ENCODE results near the gene NLRP6. TPM values are rescaled to one million over a fixed set of nuclear protein-coding genes. Genes with fewer than 3 reads are reported as not detected.
"Not testable (repeated sequence)": the region's sequence is repeated elsewhere in the genome, so short reads cannot be mapped to it uniquely, and the experiment has no call there.

NLRP6 gene
- total RNA-seq, 2 donors from 2014 or later: 0.19 to 0.20 TPM

DNA sequence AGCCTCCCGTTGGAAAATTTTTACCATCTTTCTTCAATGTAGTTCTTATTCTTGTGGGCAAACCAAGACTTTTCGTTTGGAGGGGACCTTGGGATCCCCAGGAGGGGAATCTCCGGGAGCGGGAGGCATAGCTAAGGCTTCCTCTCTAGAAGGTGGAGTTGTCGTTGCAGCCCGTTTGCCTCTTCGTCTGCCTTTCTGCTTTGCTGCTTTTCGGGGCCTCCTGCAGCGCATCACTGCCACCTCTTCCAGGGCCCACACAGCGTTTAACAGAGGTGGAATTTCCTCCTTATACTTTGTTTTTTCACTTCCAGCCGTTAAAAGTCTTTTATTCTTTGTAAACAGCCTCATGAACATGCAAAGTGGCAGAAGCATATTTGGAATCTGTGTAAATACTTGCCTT is 45.9 kb downstream of the NLRP6 start:
- no peak overlapping the region for H3K4me3 ChIP-seq

DNA sequence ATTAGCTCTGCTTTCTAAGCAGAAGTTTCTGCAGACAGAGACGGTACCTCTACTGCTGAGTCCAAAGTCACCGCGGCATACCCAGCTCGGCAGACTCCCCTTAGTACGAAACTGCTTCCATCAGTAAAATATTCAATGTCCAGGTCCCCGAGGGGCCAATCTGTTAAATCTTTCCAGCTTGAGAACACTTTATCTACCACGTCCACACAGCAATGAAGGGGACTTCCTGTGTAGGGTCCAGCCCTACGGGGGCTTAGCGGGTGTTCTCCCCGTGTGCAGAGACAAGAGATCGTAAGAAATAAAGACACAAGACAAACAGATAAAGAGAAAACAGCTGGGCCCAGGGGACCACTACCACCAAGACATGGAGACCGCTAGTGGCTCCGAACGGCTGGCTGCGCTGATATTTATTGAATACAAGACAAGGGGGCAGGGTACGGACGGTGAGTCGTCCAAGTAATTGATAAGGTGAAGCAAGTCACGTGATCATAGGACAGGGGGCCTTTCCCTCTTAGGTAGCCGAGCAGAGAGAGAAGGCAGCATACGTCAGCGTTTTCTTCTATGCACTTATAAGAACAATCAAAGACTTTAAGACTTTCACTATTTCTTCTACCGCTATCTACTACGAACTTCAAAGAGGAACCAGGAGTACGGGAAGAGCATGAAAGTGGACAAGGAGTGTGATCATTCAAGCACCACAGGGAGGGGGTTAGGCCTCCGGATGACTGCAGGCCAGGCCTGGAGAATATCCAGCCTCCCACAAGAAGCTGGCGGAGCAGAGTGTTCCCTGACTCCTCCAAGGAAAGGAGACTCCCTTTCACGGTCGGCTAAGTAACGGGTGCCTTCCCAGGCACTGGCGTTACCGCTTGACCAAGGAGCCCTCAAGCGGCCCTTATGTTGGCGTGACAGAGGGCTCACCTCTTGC is 46.6 kb downstream of the NLRP6 start:
- peaks cover 0 to 38% of the 10 kb centered on the region in 2 donors for H3K4me1 ChIP-seq
- H3K4me3 ChIP-seq; DNase-seq (ENCODE audit: low spot score); H3K36me3 ChIP-seq; H3K9me3 ChIP-seq; H3K27me3 ChIP-seq: not testable (repeated sequence)
- H3K27ac ChIP-seq: peak overlapping the region; percentile 87 to 90

More for the DNA sequence above, 45.9 kb downstream of the NLRP6 start:
- Histone ChIP-seq H3K36me3 (peaks cover 3% of the 10 kb centered on the region), H3K27me3 (no peaks in the 10 kb centered on the region), H3K4me1 (peaks cover 0 to 38% of the 10 kb centered on the region in 2 donors), H3K27ac (peak overlapping the region; percentile 87 to 90), H3K9me3 (no peaks in the 10 kb centered on the region)
- TF ChIP-seq, protein P1, sequence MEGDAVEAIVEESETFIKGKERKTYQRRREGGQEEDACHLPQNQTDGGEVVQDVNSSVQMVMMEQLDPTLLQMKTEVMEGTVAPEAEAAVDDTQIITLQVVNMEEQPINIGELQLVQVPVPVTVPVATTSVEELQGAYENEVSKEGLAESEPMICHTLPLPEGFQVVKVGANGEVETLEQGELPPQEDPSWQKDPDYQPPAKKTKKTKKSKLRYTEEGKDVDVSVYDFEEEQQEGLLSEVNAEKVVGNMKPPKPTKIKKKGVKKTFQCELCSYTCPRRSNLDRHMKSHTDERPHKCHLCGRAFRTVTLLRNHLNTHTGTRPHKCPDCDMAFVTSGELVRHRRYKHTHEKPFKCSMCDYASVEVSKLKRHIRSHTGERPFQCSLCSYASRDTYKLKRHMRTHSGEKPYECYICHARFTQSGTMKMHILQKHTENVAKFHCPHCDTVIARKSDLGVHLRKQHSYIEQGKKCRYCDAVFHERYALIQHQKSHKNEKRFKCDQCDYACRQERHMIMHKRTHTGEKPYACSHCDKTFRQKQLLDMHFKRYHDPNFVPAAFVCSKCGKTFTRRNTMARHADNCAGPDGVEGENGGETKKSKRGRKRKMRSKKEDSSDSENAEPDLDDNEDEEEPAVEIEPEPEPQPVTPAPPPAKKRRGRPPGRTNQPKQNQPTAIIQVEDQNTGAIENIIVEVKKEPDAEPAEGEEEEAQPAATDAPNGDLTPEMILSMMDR (IDR thresholded peaks at IDR 0.05): no peak
- DNase-seq (ENCODE audit: low spot score): no peak

- H3K9me3 ChIP-seq: no peaks in the 10 kb centered on the region
- peak overlapping the region in 1 of 2 donors; percentile 5 for H3K4me3 ChIP-seq
- H3K27me3 ChIP-seq: no peaks in the 10 kb centered on the region
- H3K27ac ChIP-seq: peak overlapping the region; percentile 87 to 90
- peaks cover 0 to 38% of the 10 kb centered on the region in 2 donors for H3K4me1 ChIP-seq
- no peaks in the 10 kb centered on the region for H3K36me3 ChIP-seq
- TF ChIP-seq, protein P1 (IDR thresholded peaks at IDR 0.05): no peak
- DNase-seq (ENCODE audit: low spot score): no peak
These were observed 47.8 kb downstream of the NLRP6 start for GRCh38 chr11:325796-326591.

- no peaks in the 10 kb centered on the region for H3K9me3 ChIP-seq
- no peaks in the 10 kb centered on the region for H3K36me3 ChIP-seq
- peak overlapping the region; percentile 87 to 90 for H3K27ac ChIP-seq
- peak overlapping the region in 1 of 2 donors; percentile 5 for H3K4me3 ChIP-seq
- TF ChIP-seq, protein P1 (IDR thresholded peaks at IDR 0.05): no peak
- peaks cover 0 to 38% of the 10 kb centered on the region in 2 donors for H3K4me1 ChIP-seq
- H3K27me3 ChIP-seq: no peaks in the 10 kb centered on the region
- no peak for DNase-seq (ENCODE audit: low spot score)
These were observed 48.3 kb downstream of the NLRP6 start for GRCh38 chr11:326592-326841.

GRCh38 chr11:326842-327580 is 48.8 kb downstream of the NLRP6 start:
- DNase-seq (ENCODE audit: low spot score): peak; percentile 94
- H3K36me3 ChIP-seq: no peaks in the 10 kb centered on the region
- H3K9me3 ChIP-seq: no peaks in the 10 kb centered on the region
- peak overlapping the region; percentile 87 to 90 for H3K27ac ChIP-seq
- peaks cover 0 to 38% of the 10 kb centered on the region in 2 donors for H3K4me1 ChIP-seq
- TF ChIP-seq, protein P1 (IDR thresholded peaks at IDR 0.05): no peak
- no peaks in the 10 kb centered on the region for H3K27me3 ChIP-seq
- peak overlapping the region in 1 of 2 donors; percentile 26 for H3K4me3 ChIP-seq
